GM19324 (cell line): ENCODE data around the gene SCARF1.
A peak's percentile ranks its signal among the peaks of the same experiment; 100 is the strongest.

Experiments
- ATAC-seq: cut with Tn5 transposase; IDR thresholded peaks from one replicate; pipeline ENCODE4 v1.9.1; 2021; ENCODE audit warnings: mild to moderate bottlenecking, moderate library complexity; ENCODE audit not compliant: unreplicated experiment, low FRiP score

The SCARF1 gene

GRCh38 chr17:1628856-1629503 is 16.6 kb downstream of the SCARF1 start:
- peak; percentile 54 for ATAC-seq

GRCh38 chr17:1627982-1628855 is 17.3 kb downstream of the SCARF1 start, which contains the start of gene SLC43A2:
Gene SLC43A2, minus strand, starts transcription at chr17:1628834. Its CDS starts 960 bp downstream, at chr17:1627874.
- peak; percentile 64 for ATAC-seq

- ATAC-seq, result no peak
Measured at GRCh38 chr17:1627182-1627981, 18.1 kb downstream of the SCARF1 start.

GRCh38 chr17:1626333-1626732 is 19.2 kb downstream of the SCARF1 start:
- ATAC-seq, result no peak

- no peak for ATAC-seq
Measured at GRCh38 chr17:1625581-1625980, 20.0 kb downstream of the SCARF1 start.

- no peak for ATAC-seq
Measured at GRCh38 chr17:1625053-1625452, 20.5 kb downstream of the SCARF1 start.

GRCh38 chr17:1624650-1625049 is 20.9 kb downstream of the SCARF1 start:
- ATAC-seq, result no peak

GRCh38 chr17:1623057-1623630 is 22.4 kb downstream of the SCARF1 start:
- ATAC-seq, result no peak

- ATAC-seq, result no peak
Measured at GRCh38 chr17:1621273-1621954, 24.1 kb downstream of the SCARF1 start.

GRCh38 chr17:1620486-1620885 is 25.0 kb downstream of the SCARF1 start:
- ATAC-seq, result no peak

GRCh38 chr17:1617620-1618174 is 27.8 kb downstream of the SCARF1 start:
- no peak for ATAC-seq

GRCh38 chr17:1616101-1616500 is 29.4 kb downstream of the SCARF1 start:
- ATAC-seq, result no peak

- no peak for ATAC-seq
Measured at GRCh38 chr17:1612400-1612799, 33.1 kb downstream of the SCARF1 start.

- no peak for ATAC-seq
Measured at GRCh38 chr17:1611715-1612114, 33.8 kb downstream of the SCARF1 start.

GRCh38 chr17:1608676-1609075 is 36.9 kb downstream of the SCARF1 start:
- ATAC-seq, result no peak

GRCh38 chr17:1607971-1608320 is 37.6 kb downstream of the SCARF1 start:
- no peak for ATAC-seq

- ATAC-seq, result no peak
Measured at GRCh38 chr17:1606352-1606985, 39.1 kb downstream of the SCARF1 start.

- no peak for ATAC-seq
Measured at GRCh38 chr17:1605681-1606351, 39.7 kb downstream of the SCARF1 start.
